ENCODE measurements around the gene IMMP2L.

DNA sequence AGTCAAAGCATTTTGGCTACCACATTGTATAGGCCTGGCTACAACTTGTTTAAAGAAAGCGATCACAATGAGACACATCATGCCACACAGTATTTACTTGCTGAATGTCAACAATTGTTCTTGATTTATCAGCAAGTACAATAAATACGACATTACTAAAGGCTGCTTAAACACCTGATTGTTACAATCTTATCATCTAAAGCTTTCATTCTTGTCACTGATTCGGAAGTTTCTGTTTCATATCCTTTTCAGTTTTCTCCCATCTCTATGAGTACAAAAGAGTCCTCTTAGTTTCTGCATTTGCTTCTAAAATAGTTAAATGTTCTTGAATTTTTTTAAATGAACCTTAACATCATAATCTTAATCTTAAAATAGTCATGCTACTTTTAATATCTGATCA, 599.5 kb downstream of the IMMP2L start:
- TF ChIP-seq CTBP1 (IDR thresholded peaks at IDR 0.05; ENCODE audit: borderline replicate concordance) (no peak), FOXM1 (IDR thresholded peaks at IDR 0.05; ENCODE audit: borderline replicate concordance) (no peak), HDGF (IDR thresholded peaks at IDR 0.05; ENCODE audit: borderline replicate concordance) (no peak), ZNF384 (IDR thresholded peaks at IDR 0.05) (no peak), ELF4 (IDR thresholded peaks at IDR 0.05) (no peak), SUZ12 (IDR thresholded peaks at IDR 0.05) (no peak), NFRKB (IDR thresholded peaks at IDR 0.05) (no peak), PKNOX1 (IDR thresholded peaks at IDR 0.05) (no peak), SP1 (IDR thresholded peaks at IDR 0.05) (no peak), FOXK2 (IDR thresholded peaks at IDR 0.05) (no peak), BHLHE40 (IDR thresholded peaks at IDR 0.05; ENCODE audit: borderline replicate concordance) (no peak), TARDBP (IDR thresholded peaks at IDR 0.05) (no peak), FOXA1 (IDR thresholded peaks at IDR 0.05) (no peak)
